AG20443 (cell line): ENCODE measurements around the gene ADGRV1.

Experiments used
- DNase-seq: peaks from one replicate; pipeline ENCODE4 v3.0.0; 2012; ENCODE audit warnings: low spot score, mixed read lengths

The ADGRV1 gene

GRCh38 chr5:91171322-91171721, 612.7 kb downstream of the ADGRV1 start:
- DNase-seq: no peak

- DNase-seq: no peak
Measured at GRCh38 chr5:91174396-91174795, 615.8 kb downstream of the ADGRV1 start.

GRCh38 chr5:91175708-91176107, 617.1 kb downstream of the ADGRV1 start:
- DNase-seq: no peak

GRCh38 chr5:91176288-91177016, 617.9 kb downstream of the ADGRV1 start:
- DNase-seq: no peak

GRCh38 chr5:91177085-91177484, 618.5 kb downstream of the ADGRV1 start:
- no peak for DNase-seq

- peak; percentile 14 for DNase-seq
Measured at GRCh38 chr5:91177639-91178038, 619.0 kb downstream of the ADGRV1 start.

- peak; percentile 25 for DNase-seq
Measured at GRCh38 chr5:91178461-91178860, 619.9 kb downstream of the ADGRV1 start.

GRCh38 chr5:91179018-91179417, 620.4 kb downstream of the ADGRV1 start:
- peak; percentile 19 for DNase-seq

- DNase-seq: no peak
Measured at GRCh38 chr5:91180506-91180905, 621.9 kb downstream of the ADGRV1 start.

- peak; percentile 67 for DNase-seq
Measured at GRCh38 chr5:91182763-91183162, 624.2 kb downstream of the ADGRV1 start.

GRCh38 chr5:91183743-91184142, 625.1 kb downstream of the ADGRV1 start:
- no peak for DNase-seq

GRCh38 chr5:91186101-91186500, 627.5 kb downstream of the ADGRV1 start:
- DNase-seq: no peak

GRCh38 chr5:91187032-91187431, 628.4 kb downstream of the ADGRV1 start:
- no peak for DNase-seq

GRCh38 chr5:91188755-91189154, 630.2 kb downstream of the ADGRV1 start:
- no peak for DNase-seq

- DNase-seq: peak; percentile 81
Measured at GRCh38 chr5:91189480-91190313, 631.1 kb downstream of the ADGRV1 start.

GRCh38 chr5:91190314-91190690, 631.7 kb downstream of the ADGRV1 start:
- no peak for DNase-seq

GRCh38 chr5:91194824-91195381, 636.3 kb downstream of the ADGRV1 start:
- no peak for DNase-seq

GRCh38 chr5:91200692-91201091, 642.1 kb downstream of the ADGRV1 start:
- no peak for DNase-seq

GRCh38 chr5:91206103-91206502, 647.5 kb downstream of the ADGRV1 start:
- DNase-seq: no peak

GRCh38 chr5:91206734-91207133, 648.1 kb downstream of the ADGRV1 start:
- no peak for DNase-seq

GRCh38 chr5:91207248-91207647, 648.7 kb downstream of the ADGRV1 start:
- no peak for DNase-seq

- peak; percentile 20 for DNase-seq
Measured at GRCh38 chr5:91211997-91212713, 653.6 kb downstream of the ADGRV1 start.
